DMS153 (cell line): ENCODE results near the gene PPP1R1A.

Source experiments
- DNase-seq: peaks from one replicate; lab custom pipeline; 2025; lab: John Stamatoyannopoulos, UW

PPP1R1A gene

DNA sequence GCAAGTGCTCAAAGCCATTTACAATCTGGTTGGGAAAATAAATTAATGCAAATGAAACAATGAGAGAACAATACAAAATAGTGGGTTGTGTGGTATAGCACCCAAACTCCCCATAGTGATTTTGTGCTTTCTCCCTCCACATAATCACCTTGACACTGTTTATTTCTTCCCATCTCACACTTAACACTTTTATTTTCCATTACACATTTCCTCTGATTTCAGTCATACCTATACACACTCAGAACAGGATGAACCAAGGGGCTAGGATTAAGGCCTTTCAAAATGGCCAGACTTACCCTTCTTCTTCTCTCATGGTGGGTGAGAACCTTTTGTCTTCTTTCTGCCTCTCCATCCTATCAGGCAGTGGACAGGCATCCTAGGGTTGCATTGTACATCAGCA lies 53.0 kb downstream of the PPP1R1A start:
- DNase-seq: no peak

DNA sequence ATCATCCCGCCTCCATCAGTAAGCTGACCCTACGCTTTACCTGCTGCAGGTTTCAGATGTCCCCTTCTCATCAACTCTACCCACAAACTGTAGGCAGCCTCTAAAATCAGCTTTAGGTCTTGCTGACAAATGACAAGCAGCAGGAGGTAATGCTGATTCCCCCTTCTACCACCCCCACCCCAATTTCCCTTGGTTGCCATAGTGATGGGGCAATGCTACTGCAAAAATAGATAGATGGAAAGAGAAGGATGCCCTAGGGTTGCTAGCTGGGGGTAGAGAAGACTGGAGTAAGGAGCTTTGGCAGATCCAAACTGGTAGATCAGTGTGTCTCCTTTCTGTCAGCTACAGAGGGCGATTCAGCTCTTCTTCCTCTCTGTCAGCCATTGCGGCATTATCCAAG lies 58.9 kb downstream of the PPP1R1A start:
- no peak for DNase-seq
